Subcutaneous abdominal adipose tissue (tissue), 5 donors: Measurements from ENCODE around the gene COX6A1.

ENCODE experiments used
- H3K27ac ChIP-seq: one replicate; pipeline ENCODE4 v1.7.0; 2013; ENCODE audit warnings: low read depth, mild to moderate bottlenecking, inconsistent platforms, low read length, moderate library complexity
- H3K27me3 ChIP-seq, 5 donors: one replicate each; pipeline ENCODE4 v1.7.0; 2013; ENCODE audit warnings: low read length in 5 of 5, inconsistent platforms in 1 of 5; ENCODE audit not compliant: control insufficient read depth in 5 of 5, insufficient read depth in 4 of 5
- H3K36me3 ChIP-seq, 5 donors: one replicate each; pipeline ENCODE4 v1.7.0; 2013; ENCODE audit warnings: low read length in 5 of 5; ENCODE audit not compliant: control insufficient read depth in 5 of 5, insufficient read depth in 5 of 5
- H3K4me1 ChIP-seq, 5 donors: one replicate each; pipeline ENCODE4 v1.7.0; 2013; ENCODE audit warnings: low read length in 5 of 5, mild to moderate bottlenecking in 3 of 5, moderate library complexity in 1 of 5; ENCODE audit not compliant: control insufficient read depth in 5 of 5, insufficient read depth in 5 of 5
- H3K4me3 ChIP-seq, 5 donors: one replicate each; pipeline ENCODE4 v1.7.0; 2013; ENCODE audit warnings: low read length in 5 of 5, low read depth in 1 of 5
- H3K9ac ChIP-seq, 5 donors: one replicate each; pipeline ENCODE4 v1.7.0; 2013; ENCODE audit warnings: low read length in 5 of 5, mild to moderate bottlenecking in 4 of 5, moderate library complexity in 3 of 5
- H3K9me3 ChIP-seq, 5 donors: one replicate each; pipeline ENCODE4 v1.7.0; 2013; ENCODE audit warnings: low read length in 5 of 5; ENCODE audit not compliant: control insufficient read depth in 5 of 5
- donor health status: healthy.
- donor health status: healthy.
- donor health status: healthy.
- donor health status: healthy.
- donor health status: healthy.

The COX6A1 gene

DNA sequence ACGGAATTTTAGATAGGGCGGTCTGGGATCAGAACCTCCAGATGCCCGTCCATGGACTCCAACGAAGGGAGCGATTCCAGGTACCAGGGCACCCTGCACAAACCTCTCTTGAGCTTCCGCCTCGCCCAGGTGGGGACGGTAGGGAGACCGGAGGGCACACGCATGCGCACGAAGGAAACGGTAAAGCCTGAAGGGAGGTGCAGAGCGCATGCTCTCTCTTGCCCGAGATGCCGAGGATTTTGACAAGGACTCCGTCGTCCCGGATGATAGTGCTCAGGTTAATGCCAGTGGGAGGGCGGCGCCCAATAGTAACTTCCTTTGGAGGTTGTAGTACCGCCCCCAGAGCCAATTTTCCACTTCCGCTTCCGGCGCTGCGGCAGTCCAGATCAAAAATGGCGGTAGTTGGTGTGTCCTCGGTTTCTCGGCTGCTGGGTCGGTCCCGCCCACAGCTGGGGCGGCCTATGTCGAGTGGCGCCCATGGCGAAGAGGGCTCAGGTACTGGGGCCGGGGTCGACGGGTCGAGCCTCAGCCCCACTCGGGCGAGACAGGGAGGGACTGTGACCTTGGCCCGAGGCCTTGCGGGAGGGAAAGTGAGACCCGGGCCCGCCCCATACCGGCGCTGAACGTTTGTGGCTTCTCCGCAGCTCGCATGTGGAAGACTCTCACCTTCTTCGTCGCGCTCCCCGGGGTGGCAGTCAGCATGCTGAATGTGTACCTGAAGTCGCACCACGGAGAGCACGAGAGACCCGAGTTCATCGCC is at the start of gene COX6A1:
Gene COX6A1, plus strand, starts transcription at position 379 of the 760 bp plus-strand sequence. Its CDS starts 14 bp downstream, at position 393.
- Histone ChIP-seq H3K4me3 (peak within 1 kb of the TSS; percentile 71 to 96 (median 85)), H3K27me3 (peaks cover 0 to 3% (median 0%) of the 10 kb centered on the region in 5 donors), H3K27ac (peak within 1 kb of the TSS; percentile 80), H3K36me3 (peaks cover 3 to 23% (median 15%) of the 10 kb centered on the region in 5 donors), H3K9me3 (no peaks in the 10 kb centered on the region), H3K4me1 (peaks cover 2 to 23% (median 20%) of the 10 kb centered on the region in 5 donors), H3K9ac (peak within 1 kb of the TSS; percentile 81 to 90 (median 84))

DNA sequence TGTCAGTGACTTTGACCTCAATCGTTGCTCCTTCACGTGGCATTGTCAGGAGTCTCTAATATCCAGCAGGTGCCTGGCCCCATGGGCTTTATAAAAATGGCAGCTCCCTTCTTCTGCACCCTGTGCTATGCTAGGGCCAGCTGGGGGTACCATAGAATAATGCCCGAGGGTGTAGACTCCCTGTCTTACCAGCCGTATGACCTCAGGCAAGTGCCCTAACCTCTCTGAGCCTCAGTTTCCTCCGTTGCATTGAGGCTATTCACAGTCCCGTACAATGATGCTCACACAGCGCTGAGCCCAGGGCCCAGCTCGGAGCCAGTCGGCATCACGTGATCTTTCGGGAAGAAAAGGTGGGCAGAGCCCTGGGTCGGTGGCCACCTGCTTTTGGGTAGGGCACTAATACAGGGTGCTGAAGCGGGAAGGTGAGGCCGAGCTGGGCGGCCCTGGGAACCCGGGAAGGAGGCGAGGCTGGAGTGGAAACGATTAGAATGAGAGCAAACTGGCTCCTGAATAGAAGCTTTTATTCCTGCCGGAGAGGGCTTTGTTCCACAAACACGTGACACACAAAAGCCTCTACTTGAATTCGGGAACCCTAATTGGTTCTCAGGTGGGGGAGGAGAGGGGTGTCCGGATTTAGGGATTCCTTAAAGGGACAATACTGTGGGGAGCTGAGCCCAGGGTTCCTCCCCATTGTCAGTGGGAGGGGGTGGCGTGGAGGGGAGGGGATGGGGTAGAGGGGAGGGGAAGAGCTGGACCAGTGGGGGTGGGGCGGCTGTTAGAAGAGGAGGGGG is 49.0 kb upstream of the COX6A1 start:
- H3K4me1 ChIP-seq, result peaks cover 0 to 4% (median 0%) of the 10 kb centered on the region in 5 donors
- H3K27me3 ChIP-seq, result peaks cover 4 to 12% (median 8%) of the 10 kb centered on the region in 5 donors
- no peak overlapping the region for H3K4me3 ChIP-seq
- H3K9me3 ChIP-seq, result peaks cover 0 to 4% (median 0%) of the 10 kb centered on the region in 5 donors
- no peak overlapping the region for H3K9ac ChIP-seq
- H3K36me3 ChIP-seq, result no peaks in the 10 kb centered on the region
- H3K27ac ChIP-seq, result no peak overlapping the region

DNA sequence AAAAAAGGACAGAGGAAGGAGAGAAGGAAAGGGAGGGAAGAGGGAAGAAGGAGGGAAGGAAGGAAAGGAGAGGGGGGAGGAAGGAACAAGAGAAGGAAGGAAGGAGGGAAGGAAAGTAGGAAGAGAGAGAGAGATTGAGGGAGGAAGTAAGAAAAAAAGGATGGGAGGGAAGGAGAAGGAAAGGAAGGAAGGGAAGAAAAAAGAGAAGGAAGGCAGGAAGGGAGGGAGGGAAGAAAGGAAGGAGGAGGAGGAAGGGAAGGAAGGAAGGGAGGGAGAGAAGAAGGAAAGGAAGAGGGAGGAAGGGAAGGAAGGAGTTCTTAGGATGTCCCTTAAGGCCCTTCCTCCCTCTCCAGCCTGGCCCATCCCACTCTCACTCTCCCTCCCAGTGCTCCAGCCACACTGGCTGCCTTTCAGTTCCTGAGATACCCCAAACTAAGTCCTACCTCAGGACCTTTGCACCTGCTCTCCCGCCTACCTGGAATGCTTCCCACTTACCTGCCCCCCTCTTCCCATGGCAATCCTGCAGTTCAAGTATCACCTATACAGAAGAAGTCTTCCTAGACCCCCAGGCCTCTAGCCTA is 47.3 kb upstream of the COX6A1 start:
- H3K4me3 ChIP-seq, result no peak overlapping the region
- H3K4me1 ChIP-seq, result peaks cover 0 to 4% (median 0%) of the 10 kb centered on the region in 5 donors
- no peaks in the 10 kb centered on the region for H3K36me3 ChIP-seq
- H3K9me3 ChIP-seq, result peaks cover 0 to 4% (median 0%) of the 10 kb centered on the region in 5 donors
- H3K27ac ChIP-seq, result no peak overlapping the region
- no peak overlapping the region for H3K9ac ChIP-seq
- H3K27me3 ChIP-seq, result peaks cover 7 to 22% (median 19%) of the 10 kb centered on the region in 5 donors

DNA sequence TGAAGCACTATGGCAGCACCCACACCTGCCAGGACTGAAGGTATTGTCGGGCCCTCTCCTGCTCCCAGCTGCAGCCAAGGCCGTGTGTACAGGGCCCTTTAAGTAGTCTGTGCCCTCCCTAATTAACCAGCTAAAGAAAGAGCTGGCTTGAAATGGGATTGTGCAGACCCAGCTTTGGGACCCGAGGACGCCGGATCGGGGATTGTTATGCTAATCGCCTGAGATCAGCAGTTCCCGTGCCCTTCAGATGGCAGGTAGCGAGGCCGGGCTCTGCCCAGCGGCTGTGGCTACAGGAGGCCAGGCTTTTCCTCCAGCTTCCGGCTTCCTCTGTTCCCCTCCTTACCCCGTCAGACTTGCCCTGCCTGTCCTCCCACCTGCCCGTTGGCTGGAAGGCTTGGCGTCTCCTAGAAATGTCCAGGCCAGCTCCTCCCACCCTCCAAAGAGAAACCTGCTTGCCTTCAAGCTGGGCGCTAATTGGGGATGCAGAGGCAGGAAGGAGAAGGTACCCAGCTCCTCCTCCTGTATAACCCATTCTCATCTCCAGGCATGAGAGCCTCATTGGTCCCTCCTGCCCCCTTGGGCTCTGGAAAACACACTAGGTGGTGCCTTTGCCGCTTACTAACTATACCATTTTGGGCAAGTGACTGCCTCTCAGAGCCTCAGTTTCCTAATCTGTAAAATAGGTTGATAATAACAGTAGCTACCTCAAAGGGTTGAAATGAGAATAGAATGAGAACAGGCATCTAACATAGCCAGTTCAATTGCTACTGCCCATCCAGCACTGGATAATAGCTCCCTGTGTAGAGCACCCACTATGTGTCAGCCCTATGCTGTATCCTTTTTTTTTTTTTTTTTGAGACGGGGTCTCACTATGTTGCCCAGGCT is 43.2 kb upstream of the COX6A1 start:
- H3K9ac ChIP-seq, result no peak overlapping the region
- no peak overlapping the region for H3K27ac ChIP-seq

DNA sequence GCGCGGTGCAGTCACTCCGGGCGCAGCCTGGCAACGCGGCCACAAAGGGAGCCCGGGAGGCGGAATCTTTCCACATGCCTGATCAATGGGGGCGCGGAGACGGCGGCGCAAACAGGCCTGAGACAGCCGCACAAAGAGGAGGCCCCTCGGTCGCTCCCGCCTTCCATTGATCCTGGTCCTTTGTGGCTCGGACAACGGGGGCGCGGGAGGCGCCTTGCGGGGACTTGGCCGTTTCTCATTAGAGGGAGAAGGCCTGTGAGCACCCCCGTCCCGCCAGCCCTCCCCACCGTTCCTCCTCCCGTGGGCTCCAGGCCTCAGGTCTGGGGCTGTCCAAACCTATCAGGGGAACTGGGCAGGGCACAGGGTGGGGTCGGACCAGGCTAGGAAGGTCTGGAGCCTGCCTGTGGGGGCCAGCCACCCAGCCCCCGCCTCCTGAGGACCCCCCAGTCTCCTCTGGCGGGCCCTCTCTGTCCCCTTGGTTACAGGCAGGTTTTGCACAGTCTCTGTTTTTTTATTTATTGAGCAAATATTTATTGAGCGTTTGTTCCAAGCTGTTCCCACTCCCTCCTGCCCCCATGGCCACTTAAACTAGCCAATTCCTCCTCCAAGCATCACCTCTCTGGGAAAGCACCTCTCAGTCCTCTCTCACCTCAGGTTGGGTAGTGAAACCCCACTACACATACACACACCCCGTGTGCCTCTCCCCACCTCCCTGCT is 39.9 kb upstream of the COX6A1 start:
- H3K9me3 ChIP-seq, result no peaks in the 10 kb centered on the region
- H3K27me3 ChIP-seq, result peaks cover 9 to 28% (median 24%) of the 10 kb centered on the region in 5 donors
- no peaks in the 10 kb centered on the region for H3K36me3 ChIP-seq
- no peak overlapping the region for H3K9ac ChIP-seq
- no peak overlapping the region for H3K4me3 ChIP-seq
- no peak overlapping the region for H3K27ac ChIP-seq
- no peaks in the 10 kb centered on the region for H3K4me1 ChIP-seq

More for the DNA sequence above, 43.2 kb upstream of the COX6A1 start:
- Histone ChIP-seq H3K9me3 (peaks cover 0 to 4% (median 0%) of the 10 kb centered on the region in 5 donors), H3K4me3 (no peak overlapping the region), H3K4me1 (no peaks in the 10 kb centered on the region), H3K27me3 (peaks cover 5 to 25% (median 23%) of the 10 kb centered on the region in 5 donors), H3K36me3 (no peaks in the 10 kb centered on the region)

DNA sequence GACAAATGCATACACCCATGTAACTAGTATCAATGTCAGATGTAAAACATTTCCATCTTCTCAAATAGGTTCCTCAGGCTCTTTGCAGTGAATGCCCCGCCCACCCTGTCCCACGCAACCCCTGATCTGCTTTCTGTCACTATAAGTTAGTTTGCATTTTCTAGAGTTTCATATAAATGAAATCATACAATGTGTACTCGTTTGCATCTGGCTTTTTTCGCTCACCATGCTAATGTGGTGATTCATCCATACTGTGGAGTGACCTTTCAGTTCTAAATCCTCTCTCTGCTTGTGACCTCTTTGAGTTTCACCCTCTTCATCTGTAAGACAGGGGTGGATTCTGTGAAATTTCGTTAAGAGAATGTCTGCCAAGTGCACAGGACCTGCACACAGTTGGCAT is 38.4 kb upstream of the COX6A1 start:
- no peak overlapping the region for H3K4me3 ChIP-seq
- H3K9ac ChIP-seq, result no peak overlapping the region
- no peaks in the 10 kb centered on the region for H3K9me3 ChIP-seq
- no peaks in the 10 kb centered on the region for H3K4me1 ChIP-seq
- no peak overlapping the region for H3K27ac ChIP-seq
- H3K27me3 ChIP-seq, result peaks cover 9 to 28% (median 17%) of the 10 kb centered on the region in 5 donors
- no peaks in the 10 kb centered on the region for H3K36me3 ChIP-seq

DNA sequence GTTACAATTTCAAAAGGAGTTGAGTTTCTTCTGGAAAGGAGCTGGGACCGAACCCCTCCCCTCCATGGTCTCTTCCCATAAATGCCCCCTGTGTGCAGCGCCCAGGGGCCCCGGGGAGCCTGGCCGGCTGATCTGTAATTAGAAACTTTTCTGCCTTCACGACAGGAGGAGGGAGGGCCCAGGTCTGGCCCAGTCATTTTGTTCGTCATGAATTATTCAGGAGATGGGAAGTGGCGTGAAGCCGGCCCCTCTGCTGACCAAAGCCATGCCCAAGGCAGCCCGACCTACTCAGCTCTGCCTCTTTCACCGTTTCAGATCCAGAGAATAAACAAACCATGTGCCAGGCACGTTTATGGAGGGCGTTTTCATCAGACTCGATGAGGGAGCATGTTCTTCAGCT is 35.7 kb upstream of the COX6A1 start:
- Histone ChIP-seq H3K27ac (no peak overlapping the region), H3K36me3 (no peaks in the 10 kb centered on the region), H3K9ac (no peak overlapping the region), H3K27me3 (peaks cover 7 to 22% (median 10%) of the 10 kb centered on the region in 5 donors), H3K4me3 (no peak overlapping the region), H3K4me1 (no peaks in the 10 kb centered on the region), H3K9me3 (no peaks in the 10 kb centered on the region)

DNA sequence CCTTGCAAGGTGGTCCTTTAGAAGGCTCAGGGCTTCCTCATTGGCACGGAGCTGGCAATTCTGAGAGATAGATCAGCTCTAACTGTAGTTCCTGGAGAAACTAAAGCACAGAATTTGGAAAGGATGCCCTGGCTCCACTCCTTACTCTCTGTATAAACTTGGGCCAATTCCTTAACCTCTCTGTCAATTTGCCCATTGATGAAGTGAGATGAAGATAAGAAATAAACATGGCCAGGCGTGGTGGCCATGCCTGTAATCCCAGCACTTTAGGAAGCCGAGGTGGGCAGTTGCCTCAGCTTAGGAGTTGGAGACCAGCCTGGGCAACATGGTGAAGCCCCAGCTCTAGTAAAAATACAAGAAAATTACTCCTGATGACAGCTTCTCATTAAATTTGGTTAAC is 34.0 kb upstream of the COX6A1 start:
- peaks cover 0 to 13% (median 6%) of the 10 kb centered on the region in 5 donors for H3K27me3 ChIP-seq
- no peaks in the 10 kb centered on the region for H3K36me3 ChIP-seq
- no peak overlapping the region for H3K27ac ChIP-seq
- H3K4me3 ChIP-seq, result no peak overlapping the region
- H3K9ac ChIP-seq, result no peak overlapping the region
- H3K9me3 ChIP-seq, result no peaks in the 10 kb centered on the region
- H3K4me1 ChIP-seq, result no peaks in the 10 kb centered on the region

DNA sequence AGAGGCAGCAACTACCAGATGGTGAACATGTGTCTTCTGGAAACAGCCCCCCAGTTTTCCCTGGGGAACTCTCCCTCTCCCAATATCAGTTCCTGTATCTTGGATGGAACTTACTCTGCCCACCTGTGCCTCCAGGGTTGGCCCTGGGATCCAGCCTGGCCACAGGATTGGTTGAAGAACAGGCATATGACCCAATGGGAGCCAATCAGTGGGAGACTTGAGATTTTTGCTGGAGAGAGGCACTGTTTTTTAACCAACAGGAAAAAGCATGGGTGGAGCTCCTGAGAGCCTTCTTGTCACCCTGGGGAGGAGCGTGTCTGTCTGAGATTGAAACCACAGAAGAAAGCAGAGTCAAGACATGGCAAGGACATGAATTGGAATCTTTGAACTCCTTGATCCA is 33.6 kb upstream of the COX6A1 start:
- no peaks in the 10 kb centered on the region for H3K4me1 ChIP-seq
- H3K9ac ChIP-seq, result no peak overlapping the region
- no peak overlapping the region for H3K4me3 ChIP-seq
- peaks cover 0 to 13% (median 6%) of the 10 kb centered on the region in 5 donors for H3K27me3 ChIP-seq
- no peak overlapping the region for H3K27ac ChIP-seq
- H3K9me3 ChIP-seq, result no peaks in the 10 kb centered on the region
- H3K36me3 ChIP-seq, result no peaks in the 10 kb centered on the region
